ENCODE data around the gene ZBED1. TPM values are rescaled to one million over a fixed set of nuclear protein-coding genes. Genes with fewer than 3 reads are reported as not detected.

ZBED1 gene
- polyA plus RNA-seq, 1 experiment: 23.0 TPM

GRCh38 chrX:2501559-2502102 lies 855 bp upstream of the ZBED1 start:
- Histone ChIP-seq H3K4me3 (ENCODE audit: low read depth, low read length) (no peak overlapping the region), H3K27ac (ENCODE audit: low read depth, low read length) (no peak overlapping the region), H3K27me3 (ENCODE audit: control insufficient read depth, insufficient read depth, low read length) (no peaks in the 10 kb centered on the region), H3K9me3 (ENCODE audit: control insufficient read depth, insufficient read depth, low read length) (no peaks in the 10 kb centered on the region)
- no peak for TF ChIP-seq CTCF (IDR thresholded peaks at IDR 0.05; ENCODE audit: low read depth, low read length)
- ChIA-PET CTCF (no interaction called here), POLR2A (no interaction called here)
- DNase-seq (ENCODE audit: low read depth, low spot score): no peak

GRCh38 chrX:2500091-2500802 lies 529 bp downstream of the ZBED1 start:
- no peak for DNase-seq (ENCODE audit: low read depth, low spot score)
- ChIA-PET POLR2A (no interaction called here), CTCF (no interaction called here)
- H3K9me3 ChIP-seq (ENCODE audit: control insufficient read depth, insufficient read depth, low read length): no peaks in the 10 kb centered on the region
- TF ChIP-seq CTCF (IDR thresholded peaks at IDR 0.05; ENCODE audit: low read depth, low read length): no peak
- H3K27ac ChIP-seq (ENCODE audit: low read depth, low read length): peak overlapping the region; percentile 47
- H3K4me3 ChIP-seq (ENCODE audit: low read depth, low read length): peak overlapping the region; percentile 72
- no peaks in the 10 kb centered on the region for H3K27me3 ChIP-seq (ENCODE audit: control insufficient read depth, insufficient read depth, low read length)

- H3K4me3 ChIP-seq (ENCODE audit: low read depth, low read length): peak overlapping the region; percentile 72
- no peak for TF ChIP-seq CTCF (IDR thresholded peaks at IDR 0.05; ENCODE audit: low read depth, low read length)
- H3K9me3 ChIP-seq (ENCODE audit: control insufficient read depth, insufficient read depth, low read length): no peaks in the 10 kb centered on the region
- no peak for DNase-seq (ENCODE audit: low read depth, low spot score)
- no peaks in the 10 kb centered on the region for H3K27me3 ChIP-seq (ENCODE audit: control insufficient read depth, insufficient read depth, low read length)
- POLR2A ChIA-PET: no interaction called here
- H3K27ac ChIP-seq (ENCODE audit: low read depth, low read length): peak overlapping the region; percentile 61
- CTCF ChIA-PET: no interaction called here
Observed at GRCh38 chrX:2499507-2499906, 1.3 kb downstream of the ZBED1 start.

GRCh38 chrX:2498781-2499302 lies 1.9 kb downstream of the ZBED1 start:
- CTCF ChIA-PET: no interaction called here
- TF ChIP-seq CTCF (IDR thresholded peaks at IDR 0.05; ENCODE audit: low read depth, low read length): no peak
- H3K9me3 ChIP-seq (ENCODE audit: control insufficient read depth, insufficient read depth, low read length): no peaks in the 10 kb centered on the region
- no peak for DNase-seq (ENCODE audit: low read depth, low spot score)
- POLR2A ChIA-PET: no interaction called here
- H3K4me3 ChIP-seq (ENCODE audit: low read depth, low read length): peak overlapping the region; percentile 72
- no peaks in the 10 kb centered on the region for H3K27me3 ChIP-seq (ENCODE audit: control insufficient read depth, insufficient read depth, low read length)
- H3K27ac ChIP-seq (ENCODE audit: low read depth, low read length): peak overlapping the region; percentile 61

- no peaks in the 10 kb centered on the region for H3K27me3 ChIP-seq (ENCODE audit: control insufficient read depth, insufficient read depth, low read length)
- POLR2A ChIA-PET: no interaction called here
- peak overlapping the region; percentile 72 for H3K4me3 ChIP-seq (ENCODE audit: low read depth, low read length)
- CTCF ChIA-PET: no interaction called here
- DNase-seq (ENCODE audit: low read depth, low spot score): no peak
- H3K27ac ChIP-seq (ENCODE audit: low read depth, low read length): peak overlapping the region; percentile 61
- TF ChIP-seq CTCF (IDR thresholded peaks at IDR 0.05; ENCODE audit: low read depth, low read length): no peak
- no peaks in the 10 kb centered on the region for H3K9me3 ChIP-seq (ENCODE audit: control insufficient read depth, insufficient read depth, low read length)
Observed at GRCh38 chrX:2497961-2498780, 2.6 kb downstream of the ZBED1 start.
